GM12878 (cell line): Measurements from ENCODE around the gene PPIL6. TPM values are rescaled to one million over a fixed set of nuclear protein-coding genes. Genes with fewer than 3 reads are reported as not detected.

Experiments used
- ATAC-seq: fragments of 200-7000 bp; cut with Tn5 transposase; 3 replicates; pipeline ENCODE4 v1.9.1; 2020; ENCODE audit warnings: mild to moderate bottlenecking, moderate library complexity
- BruUV-seq: library from RNA; stranded (reverse); fragments of 400-500 nt; replicated peaks from 2 replicates; lab custom pipeline; 2021; lab: Mats Ljungman, UMichigan
- CTCF ChIA-PET: fragments of 300-600 bp; sonication (Branson Sonifier 250); formaldehyde crosslinking; extraction: SDS; loops from one replicate; lab custom pipeline; 2021; ENCODE audit warnings: inconsistent platforms; lab: Yijun Ruan, JAX
- POLR2A ChIA-PET: fragments of 350-600 bp; formaldehyde crosslinking; extraction: SDS; loops from one replicate; lab custom pipeline; 2021; ENCODE audit warnings: inconsistent platforms; lab: Charles Lee
- RAD21 ChIA-PET: fragments of 300-600 bp; sonication (Branson Sonifier 250); formaldehyde crosslinking; loops from one replicate; lab custom pipeline; 2023; ENCODE audit warnings: antibody characterized with exemption; ENCODE audit not compliant: unreplicated experiment; lab: Charles Lee
- SMC1A ChIA-PET: fragments of 300-600 bp; sonication (Branson Sonifier 250); formaldehyde crosslinking; loops from one replicate; lab custom pipeline; 2023; ENCODE audit not compliant: unreplicated experiment, uncharacterized antibody; lab: Charles Lee
- DNase-seq: peaks from one replicate; pipeline ENCODE4 v3.0.0-alpha.2; 2011; ENCODE audit warnings: low read depth, low spot score
- FAIRE-seq: peaks from 3 replicates; lab custom pipeline; 2011; peaks lifted over from hg19 to GRCh38; lab: Jason Lieb, UNC
- H2AFZ ChIP-seq: 2 replicates; pipeline ENCODE4 v1.6.0; 2011; ENCODE audit warnings: low read depth, low read length, control low read depth; ENCODE audit not compliant: control insufficient read depth
- H3K27ac ChIP-seq: 2 replicates; pipeline ENCODE4 v1.5.1; 2011; ENCODE audit warnings: control low read depth; ENCODE audit not compliant: control insufficient read depth, insufficient read depth
- H3K27me3 ChIP-seq, 2 experiments: replicated peaks in 1 of 2; 2 replicates each; pipeline versions ENCODE4 v1.6.0 to v1.6.1; 2011; ENCODE audit warnings: low read length in 1 of 2; ENCODE audit not compliant: control insufficient read depth in 2 of 2, insufficient read depth in 2 of 2
- H3K36me3 ChIP-seq, 2 experiments: 2 replicates each; pipeline ENCODE4 v1.5.1; 2011; ENCODE audit warnings: low read length in 1 of 2; ENCODE audit not compliant: control insufficient read depth in 2 of 2, insufficient read depth in 2 of 2
- H3K4me1 ChIP-seq: 2 replicates; pipeline ENCODE4 v1.6.1; 2011; ENCODE audit warnings: mild to moderate bottlenecking, low read length, moderate library complexity, mixed read lengths; ENCODE audit not compliant: control insufficient read depth, insufficient read depth
- H3K4me2 ChIP-seq: 2 replicates; pipeline ENCODE4 v1.6.0; 2011; ENCODE audit warnings: control low read depth; ENCODE audit not compliant: control insufficient read depth, insufficient read depth
- H3K4me3 ChIP-seq: fragments of 200-600 bp; sonication (generic); 2 replicates; pipeline ENCODE4 v1.5.1; 2016
- H3K79me2 ChIP-seq: 2 replicates; pipeline ENCODE4 v1.6.0; 2011; ENCODE audit warnings: low read length; ENCODE audit not compliant: control insufficient read depth, insufficient read depth
- H3K9ac ChIP-seq: 2 replicates; pipeline ENCODE4 v1.8.0; 2011; ENCODE audit warnings: low read length, control low read depth, mixed read lengths; ENCODE audit not compliant: control insufficient read depth, insufficient read depth
- H3K9me3 ChIP-seq: replicated peaks from 3 replicates; pipeline ENCODE4 v1.5.1; 2011; ENCODE audit warnings: mild to moderate bottlenecking, low read length; ENCODE audit not compliant: control insufficient read depth, insufficient read depth
- H4K20me1 ChIP-seq: 2 replicates; pipeline ENCODE4 v1.6.0; 2011; ENCODE audit not compliant: control insufficient read depth, insufficient read depth
- ETV6 ChIP-seq, 2 experiments: fragments of 450-650 bp in 1 of 2; IDR thresholded peaks in 1 of 2; conservative IDR thresholded peaks in 1 of 2; 2 replicates each; pipeline ENCODE4 v1.6.1; 2014; ENCODE audit warnings: antibody characterized with exemption in 1 of 2, borderline replicate concordance in 1 of 2, low read depth in 1 of 2, mild to moderate bottlenecking in 1 of 2, moderate library complexity in 1 of 2
- JUNB ChIP-seq: IDR thresholded peaks from 2 replicates; pipeline ENCODE4 v1.6.1; 2016; ENCODE audit warnings: antibody characterized with exemption, mild to moderate bottlenecking
- SPI1 ChIP-seq: IDR thresholded peaks from 2 replicates; pipeline ENCODE4 v1.6.1; 2011; ENCODE audit warnings: low read depth, mild to moderate bottlenecking, low read length, moderate library complexity, borderline replicate concordance; ENCODE audit not compliant: insufficient read depth
- WGBS: methylation state at CpG from one replicate; pipeline ENCODE4 v1.1.6; 2016; ENCODE audit warnings: low lambda C conversion rate; ENCODE audit not compliant: insufficient replicate concordance, insufficient coverage; ENCODE audit errors: missing lambda C conversion rate; 5-methylcytosine and 5-hydroxymethylcytosine counted together
- in situ Hi-C: fragments of 300-500 bp; cut with MboI; formaldehyde crosslinking; loops from 9 replicates; pipeline ENCODE4 v1.14.3; 2018; ENCODE audit warnings: mixed read lengths
- intact Hi-C: fragments of 100-400 bp; cut with micrococcal nuclease; formaldehyde crosslinking; loops from one replicate; pipeline ENCODE4 v1.14.2; 2022; ENCODE audit not compliant: unreplicated experiment
- polyA plus RNA-seq, 11 experiments: library from polyadenylated mRNA; depleted of rRNA in 4 of 11; unstranded in 6 of 11; stranded (reverse) in 5 of 11; fragments of >200 nt; fragmentation: Nextera tagmentation in 4 of 11; fragmentation: Illumina TruSeq in 1 of 11; extraction: Ambion mirVana in 4 of 11; extraction: Trizol in 1 of 11; gene quantifications; 1 replicate in 1 of 11; 2 replicates in 10 of 11; pipeline versions ENCODE4 v1.2.1 to v1.2.3, GENCODE V29; 2011 to 2016; ENCODE audit warnings: inconsistent platforms in 2 of 11, missing spikeins in 2 of 11, low read depth in 1 of 11
- total RNA-seq, 4 experiments: library from RNA; depleted of rRNA in 3 of 4; stranded (reverse); fragments of >200 nt in 3 of 4; fragmentation: Illumina TruSeq in 1 of 4; extraction: Trizol in 1 of 4; gene quantifications; 2 replicates each; pipeline versions ENCODE4 v1.2.1 to v1.2.3, GENCODE V29; 2013 to 2021
- TF ChIP-seq, protein P1 (sequence below): IDR thresholded peaks from 2 replicates; pipeline ENCODE4 v1.6.1; 2012; ENCODE audit warnings: low read length, inconsistent platforms

PPIL6 gene
- total and polyA plus RNA-seq, 10 of the 15 experiments (the other 5 are each of a cell fraction or from before 2014, with no cell fraction given): 0.01 to 0.26 (median 0.12) TPM; not detected in 5

GRCh38 chr6:109456710-109457561 is 16.5 kb upstream of the PPIL6 start:
- ChIA-PET SMC1A (interaction anchor here (0.6 to 10.1 kb wide), 10 partner anchors 9 to 1534 kb away, joined by 3 to 148 read pairs (median 6); partner anchors contain the start of genes CD164 and ZBTB24), RAD21 (interaction anchor here (0.5 to 10.1 kb wide), 6 partner anchors 16 to 583 kb away, joined by 4 to 97 read pairs (median 6); partner anchors contain the start of genes CD164, PPIL6, SMPD2 and ZBTB24)
- WGBS: 2% methylated on average over 16 of the region's 16 CpGs

More at GRCh38 chr6:109456710-109457561, 16.5 kb upstream of the PPIL6 start:
- DNase-seq: no peak
- Histone ChIP-seq H3K27ac (peak overlapping the region; percentile 75), H3K4me3 (peak overlapping the region; percentile 79), H3K9ac (peak overlapping the region; percentile 79), H3K79me2 (peaks cover 51% of the 10 kb centered on the region), H3K9me3 (no peaks in the 10 kb centered on the region; the same call in 1 of the 3 replicates), H3K36me3 (peaks cover 0 to 11% of the 10 kb centered on the region in 2 experiments), H3K4me2 (peak overlapping the region; percentile 69), H2AFZ (peak overlapping the region; percentile 28), H3K27me3 (no peaks in the 10 kb centered on the region), H3K4me1 (peaks cover 54% of the 10 kb centered on the region), H4K20me1 (no peaks in the 10 kb centered on the region)
- intact Hi-C loops (loop anchor here (5.0 kb wide), 2 partner anchors 75 to 360 kb away; partner anchors contain the start of genes CD164 and CEP57L1), in situ Hi-C loops (no loop called here)
- BruUV-seq: TSS peak; percentile 83
- no peak for ATAC-seq
- TF ChIP-seq JUNB (peak; percentile 9; the same call in 1 of the 2 replicates), SPI1 (peak; percentile 20; the same call in 1 of the 2 replicates), ETV6 (conservative IDR thresholded peaks at IDR 0.05 in 1 of 2, IDR thresholded peaks at IDR 0.05 in 1 of 2; ENCODE audit: borderline replicate concordance in 1 of 2, low read depth in 1 of 2) (no peak)
- TF ChIP-seq, protein P1, sequence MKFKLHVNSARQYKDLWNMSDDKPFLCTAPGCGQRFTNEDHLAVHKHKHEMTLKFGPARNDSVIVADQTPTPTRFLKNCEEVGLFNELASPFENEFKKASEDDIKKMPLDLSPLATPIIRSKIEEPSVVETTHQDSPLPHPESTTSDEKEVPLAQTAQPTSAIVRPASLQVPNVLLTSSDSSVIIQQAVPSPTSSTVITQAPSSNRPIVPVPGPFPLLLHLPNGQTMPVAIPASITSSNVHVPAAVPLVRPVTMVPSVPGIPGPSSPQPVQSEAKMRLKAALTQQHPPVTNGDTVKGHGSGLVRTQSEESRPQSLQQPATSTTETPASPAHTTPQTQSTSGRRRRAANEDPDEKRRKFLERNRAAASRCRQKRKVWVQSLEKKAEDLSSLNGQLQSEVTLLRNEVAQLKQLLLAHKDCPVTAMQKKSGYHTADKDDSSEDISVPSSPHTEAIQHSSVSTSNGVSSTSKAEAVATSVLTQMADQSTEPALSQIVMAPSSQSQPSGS: peak; percentile 13; the same call in 1 of the 2 replicates
- ChIA-PET CTCF (interaction anchor here (0.6 to 3.2 kb wide), 9 partner anchors 8 to 84 kb away, joined by 3 to 19 read pairs (median 5); partner anchors contain the start of genes CD164, PPIL6, SMPD2 and ZBTB24), POLR2A (interaction anchor here (0.5 to 13.1 kb wide), 9 partner anchors 8 to 1219 kb away, joined by 3 to 132 read pairs (median 4); partner anchors contain the start of genes AK9, CD164, FIG4 and PPIL6)
- FAIRE-seq: no peak
